Osteoblast (primary cell): ENCODE results near the gene PALM. TPM values are rescaled to one million over a fixed set of nuclear protein-coding genes. Genes with fewer than 3 reads are reported as not detected.

Experiments used
- DNase-seq: peaks from one replicate; pipeline ENCODE4 v3.0.0; 2011; ENCODE audit warnings: low spot score, mixed read lengths; ENCODE audit not compliant: insufficient read length; ENCODE audit errors: missing footprints
- H2AFZ ChIP-seq: 2 replicates; pipeline ENCODE4 v1.6.0; 2011; ENCODE audit warnings: mild to moderate bottlenecking, low read length
- H3K27ac ChIP-seq: 2 replicates; pipeline ENCODE4 v1.5.1; 2011; ENCODE audit warnings: mild to moderate bottlenecking, low read depth, low read length, moderate library complexity
- H3K27me3 ChIP-seq: 2 replicates; pipeline ENCODE4 v1.6.0; 2012; ENCODE audit warnings: mild to moderate bottlenecking, control low read depth, inconsistent platforms, low read length, moderate library complexity; ENCODE audit not compliant: insufficient read depth
- H3K36me3 ChIP-seq: 2 replicates; pipeline ENCODE4 v1.5.1; 2011; ENCODE audit warnings: mild to moderate bottlenecking, low read length, control low read depth, moderate library complexity; ENCODE audit not compliant: insufficient read depth
- H3K4me1 ChIP-seq: 2 replicates; pipeline ENCODE4 v1.5.1; 2011; ENCODE audit warnings: mild to moderate bottlenecking, low read length, control low read depth, moderate library complexity; ENCODE audit not compliant: insufficient read depth
- H3K4me2 ChIP-seq: 2 replicates; pipeline ENCODE4 v1.6.0; 2011; ENCODE audit warnings: mild to moderate bottlenecking, low read length; ENCODE audit not compliant: insufficient read depth
- H3K4me3 ChIP-seq: fragments of 200-600 bp; sonication (generic); 3 replicates; pipeline ENCODE4 v1.5.1; 2012; ENCODE audit warnings: mild to moderate bottlenecking, low read length, inconsistent platforms; ENCODE audit not compliant: insufficient read depth
- H3K79me2 ChIP-seq: 2 replicates; pipeline ENCODE4 v1.6.0; 2012; ENCODE audit warnings: mild to moderate bottlenecking, low read length, control low read depth, inconsistent platforms; ENCODE audit not compliant: insufficient read depth
- H3K9me3 ChIP-seq: 2 replicates; pipeline ENCODE4 v1.5.1; 2011; ENCODE audit warnings: low read depth, low read length, control low read depth
- H4K20me1 ChIP-seq: 2 replicates; pipeline ENCODE4 v1.6.0; 2012; ENCODE audit warnings: mild to moderate bottlenecking, low read length, control low read depth; ENCODE audit not compliant: insufficient read depth
- total RNA-seq: library from RNA; depleted of rRNA; stranded (reverse); fragments of >200 nt; gene quantifications from 2 replicates; pipeline ENCODE4 v1.2.3, GENCODE V29; 2012
- TF ChIP-seq, protein P1 (sequence below): IDR thresholded peaks from 2 replicates; pipeline ENCODE4 v1.5.1; 2011; ENCODE audit warnings: mild to moderate bottlenecking, low read depth, low read length, moderate library complexity; ENCODE audit errors: extremely low read depth

PALM gene
- total RNA-seq, 1 donor = 10.5 TPM

DNA sequence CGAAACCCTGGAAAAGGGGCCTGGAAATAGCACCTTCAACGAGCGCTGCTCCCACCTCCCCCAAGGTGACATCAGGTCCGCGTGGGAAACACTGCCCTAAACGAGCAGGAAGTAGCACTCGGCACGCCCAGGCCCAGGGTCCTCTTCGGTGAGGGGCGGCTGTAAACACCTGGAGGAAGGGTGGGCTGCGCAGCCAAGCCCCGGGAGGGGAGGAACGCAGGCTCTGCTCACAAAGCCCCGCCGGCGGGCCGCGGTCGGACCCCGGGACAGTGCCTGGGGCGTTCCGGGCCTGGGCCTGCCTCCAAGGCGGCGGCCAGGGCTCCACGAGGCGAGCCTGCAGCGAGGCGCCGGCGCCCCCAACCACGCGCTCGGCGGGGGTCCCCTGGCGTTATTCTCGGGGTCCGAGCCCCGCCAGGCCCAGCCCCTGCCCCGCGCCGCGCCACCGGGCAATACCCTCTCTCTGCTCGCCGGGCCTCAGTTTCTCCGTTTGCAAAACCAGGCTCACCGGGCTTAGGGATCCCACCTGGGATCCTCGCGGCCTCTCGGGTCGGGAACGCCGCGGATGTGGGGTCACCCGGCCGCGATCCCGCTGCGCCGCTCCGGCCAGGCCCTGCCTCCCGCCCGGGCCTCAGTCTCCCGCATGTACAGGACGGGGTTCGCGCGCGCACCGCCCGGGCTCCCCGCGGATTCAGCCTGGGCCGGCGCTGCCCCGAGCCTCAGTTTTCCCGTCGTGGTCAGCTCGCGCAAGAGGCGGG lies 46.4 kb upstream of the PALM start:
- H3K9me3 ChIP-seq = no peaks in the 10 kb centered on the region
- peak overlapping the region; percentile 95 for H3K4me2 ChIP-seq
- no peaks in the 10 kb centered on the region for H3K36me3 ChIP-seq
- peak; percentile 96 for DNase-seq
- peak overlapping the region; percentile 72 for H3K27ac ChIP-seq
- TF ChIP-seq, protein P1, sequence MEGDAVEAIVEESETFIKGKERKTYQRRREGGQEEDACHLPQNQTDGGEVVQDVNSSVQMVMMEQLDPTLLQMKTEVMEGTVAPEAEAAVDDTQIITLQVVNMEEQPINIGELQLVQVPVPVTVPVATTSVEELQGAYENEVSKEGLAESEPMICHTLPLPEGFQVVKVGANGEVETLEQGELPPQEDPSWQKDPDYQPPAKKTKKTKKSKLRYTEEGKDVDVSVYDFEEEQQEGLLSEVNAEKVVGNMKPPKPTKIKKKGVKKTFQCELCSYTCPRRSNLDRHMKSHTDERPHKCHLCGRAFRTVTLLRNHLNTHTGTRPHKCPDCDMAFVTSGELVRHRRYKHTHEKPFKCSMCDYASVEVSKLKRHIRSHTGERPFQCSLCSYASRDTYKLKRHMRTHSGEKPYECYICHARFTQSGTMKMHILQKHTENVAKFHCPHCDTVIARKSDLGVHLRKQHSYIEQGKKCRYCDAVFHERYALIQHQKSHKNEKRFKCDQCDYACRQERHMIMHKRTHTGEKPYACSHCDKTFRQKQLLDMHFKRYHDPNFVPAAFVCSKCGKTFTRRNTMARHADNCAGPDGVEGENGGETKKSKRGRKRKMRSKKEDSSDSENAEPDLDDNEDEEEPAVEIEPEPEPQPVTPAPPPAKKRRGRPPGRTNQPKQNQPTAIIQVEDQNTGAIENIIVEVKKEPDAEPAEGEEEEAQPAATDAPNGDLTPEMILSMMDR = no peak
- H3K4me1 ChIP-seq = peaks cover 23% of the 10 kb centered on the region
- peak overlapping the region; percentile 15 for H2AFZ ChIP-seq
- no peaks in the 10 kb centered on the region for H3K27me3 ChIP-seq
- peaks cover 56% of the 10 kb centered on the region for H3K79me2 ChIP-seq
- peaks cover 45% of the 10 kb centered on the region for H4K20me1 ChIP-seq
- peak overlapping the region; percentile 84 for H3K4me3 ChIP-seq

DNA sequence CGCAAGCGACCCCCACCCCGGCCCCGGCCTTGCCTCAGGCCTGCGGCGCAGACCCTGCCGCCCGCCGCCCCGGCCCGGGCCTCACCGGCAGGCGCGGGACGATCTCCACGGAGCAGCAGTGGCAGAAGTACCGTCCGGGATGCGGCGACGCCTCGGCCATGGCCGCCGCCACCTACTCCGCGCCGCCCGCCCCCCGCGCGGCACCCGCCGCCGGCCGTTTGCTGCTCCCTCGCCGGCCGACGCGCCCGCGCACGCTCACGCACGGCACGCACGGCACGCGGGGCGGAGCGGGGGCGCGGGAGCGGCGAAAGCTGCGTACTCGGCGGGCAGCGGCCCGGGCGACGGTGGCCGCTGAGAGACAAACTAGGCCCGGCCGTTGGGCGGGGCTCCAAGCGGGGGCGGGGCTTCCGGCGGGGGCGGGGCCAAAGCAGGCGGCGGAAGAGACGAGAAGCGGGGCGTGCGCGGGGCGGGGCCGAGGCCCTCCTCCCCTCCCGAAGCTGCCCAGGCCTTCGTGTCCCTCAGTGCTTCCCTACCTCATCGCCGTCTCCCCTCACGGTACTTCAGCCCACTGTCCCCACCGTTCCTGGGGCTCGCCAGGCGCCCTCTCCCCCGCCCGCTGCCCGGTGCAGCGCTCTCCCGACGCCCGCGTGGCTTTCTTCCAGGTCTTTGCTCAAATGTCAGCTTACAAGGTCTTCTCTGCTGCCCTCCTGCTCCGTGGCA lies 45.6 kb upstream of the PALM start, which contains the start of gene RNF126:
RNF126 (minus strand) TSS at position 253 of the 720 bp plus-strand sequence; CDS start at position 160, 93 bp downstream.
- Histone ChIP-seq H3K4me2 (peak within 1 kb of the TSS; percentile 95), H2AFZ (peak within 1 kb of the TSS; percentile 89), H3K9me3 (no peaks in the 10 kb centered on the region), H3K4me1 (peaks cover 23% of the 10 kb centered on the region), H3K4me3 (peak within 1 kb of the TSS; percentile 84), H3K27ac (peak within 1 kb of the TSS; percentile 82), H3K27me3 (no peaks in the 10 kb centered on the region), H3K79me2 (peaks cover 48% of the 10 kb centered on the region), H3K36me3 (no peaks in the 10 kb centered on the region), H4K20me1 (peaks cover 38% of the 10 kb centered on the region)
- TF ChIP-seq, protein P1 = no peak
- DNase-seq = peak; percentile 100

DNA sequence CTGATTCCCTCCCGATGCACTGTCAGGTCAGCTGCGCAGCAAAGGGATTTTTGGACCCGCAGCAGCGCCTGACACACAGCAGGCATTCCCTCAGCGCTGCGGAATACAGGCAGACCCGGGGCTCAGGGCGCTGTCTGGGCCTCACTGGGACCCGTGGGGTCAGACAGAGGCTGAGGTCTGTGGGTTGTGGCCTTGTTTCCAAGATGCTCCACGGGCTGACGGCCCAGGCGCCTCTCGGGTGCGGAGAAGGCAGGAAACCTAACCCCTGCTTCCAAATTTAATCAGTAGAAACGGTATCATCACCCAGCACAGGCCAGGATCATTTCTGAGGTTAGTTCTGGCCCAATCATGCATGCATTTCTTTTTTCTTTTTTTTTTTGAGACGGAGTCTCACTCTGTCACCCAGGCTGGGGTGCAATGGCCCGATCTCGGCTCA lies 45.0 kb upstream of the PALM start:
- peak overlapping the region; percentile 89 for H2AFZ ChIP-seq
- peaks cover 42% of the 10 kb centered on the region for H3K79me2 ChIP-seq
- peaks cover 33% of the 10 kb centered on the region for H4K20me1 ChIP-seq
- DNase-seq = no peak
- H3K9me3 ChIP-seq = no peaks in the 10 kb centered on the region
- TF ChIP-seq, protein P1 = no peak
- no peaks in the 10 kb centered on the region for H3K27me3 ChIP-seq
- peak overlapping the region; percentile 84 for H3K4me3 ChIP-seq
- H3K4me2 ChIP-seq = peak overlapping the region; percentile 92
- H3K36me3 ChIP-seq = no peaks in the 10 kb centered on the region
- peak overlapping the region; percentile 82 for H3K27ac ChIP-seq
- H3K4me1 ChIP-seq = peaks cover 23% of the 10 kb centered on the region
